ENCODE results near the gene STX16. TPM values are rescaled to one million over a fixed set of nuclear protein-coding genes. Genes with fewer than 3 reads are reported as not detected.
A peak's percentile ranks its signal among the peaks of the same experiment; 100 is the strongest.
"Not testable (repeated sequence)": the region's sequence is repeated elsewhere in the genome, so short reads cannot be mapped to it uniquely, and the experiment has no call there.

The STX16 gene
- total and polyA plus RNA-seq, 8 donors, result 12.8 to 179 (median 52.2) TPM

- intact Hi-C loops (cut with DNase I; ENCODE audit: low total_unique reads), result no loop called here
- Histone ChIP-seq H3K27me3 (peaks cover 0 to 44% (median 9%) of the 10 kb centered on the region in 3 donors), H3K36me3 (no peaks in the 10 kb centered on the region), H3K27ac (no peak overlapping the region), H3K9me3 (peaks cover 0 to 6% (median 0%) of the 10 kb centered on the region in 4 donors), H3K4me3 (no peak overlapping the region), H3K4me1 (no peaks in the 10 kb centered on the region)
- peak in 1 of 2 donors; percentile 0 for DNase-seq
- TF ChIP-seq EP300 (IDR thresholded peaks at IDR 0.05), result no peak
- TF ChIP-seq POLR2AphosphoS5 (IDR thresholded peaks at IDR 0.05), result no peak
- TF ChIP-seq POLR2A (IDR thresholded peaks at IDR 0.05), result no peak
- TF ChIP-seq CTCF (IDR thresholded peaks at IDR 0.05), result no peak
- 75 to 94% (median 89%) methylated on average over 3 of the region's 3 CpGs for WGBS, 5 donors
Observed at GRCh38 chr20:58723628-58723984, 72.5 kb downstream of the STX16 start.

GRCh38 chr20:58726156-58726555, 75.1 kb downstream of the STX16 start:
- H3K9me3 ChIP-seq; H3K36me3 ChIP-seq; H3K4me1 ChIP-seq; DNase-seq; intact Hi-C loops (cut with DNase I; ENCODE audit: low total_unique reads); H3K27ac ChIP-seq; H3K4me3 ChIP-seq: not testable (repeated sequence)
- peaks cover 0 to 25% (median 9%) of the 10 kb centered on the region in 3 donors for H3K27me3 ChIP-seq
- 46 to 92% (median 90%) methylated on average over 2 of the region's 2 CpGs for WGBS, 5 donors

Other genes starting within 250 kb of the STX16 start
- gene APCDD1L, start 135.9 kb upstream of the STX16 start, total RNA-seq, result 1 to 10 TPM in 2 of 5 donors, not detected in 3; 1.4 to 2.0 TPM
- gene APCDD1L, start 135.9 kb upstream of the STX16 start, polyA plus RNA-seq, result under 1 TPM in 2 of 3 donors, not detected in 1; 0.12 to 0.25 TPM
- gene NPEPL1, start 41.5 kb downstream of the STX16 start, total RNA-seq, result 100 to 1,000 TPM in 2 of 5 donors, 10 to 100 TPM in 3; 29.7 to 134 (median 60.7) TPM
- 10 to 100 TPM; 15.3 to 36.2 (median 27.8) TPM for gene NPEPL1, start 41.5 kb downstream of the STX16 start, polyA plus RNA-seq
- 10 to 100 TPM in 1 of 5 donors, 1 to 10 TPM in 1, under 1 TPM in 1, not detected in 2; 0.92 to 45.5 (median 2.6) TPM for gene GNAS-AS1, start 199.6 kb downstream of the STX16 start, total RNA-seq
- under 1 TPM in 1 of 3 donors, not detected in 2; 0.15 TPM for gene GNAS-AS1, start 199.6 kb downstream of the STX16 start, polyA plus RNA-seq
- 1,000 to 10,000 TPM in 1 of 5 donors, 100 to 1,000 TPM in 4; 306 to 1,010 (median 502) TPM for gene GNAS, start 201.4 kb downstream of the STX16 start, total RNA-seq
- 100 to 1,000 TPM; 794 to 911 (median 842) TPM for gene GNAS, start 201.4 kb downstream of the STX16 start, polyA plus RNA-seq

All from stomach (tissue), 9 donors.